ENCODE results near the gene EIF3D. TPM values are rescaled to one million over a fixed set of nuclear protein-coding genes. Genes with fewer than 3 reads are reported as not detected.
"Not testable (repeated sequence)": the region's sequence is repeated elsewhere in the genome, so short reads cannot be mapped to it uniquely, and the experiment has no call there.

Gene EIF3D
- total RNA-seq, 1 experiment from 2014 or later = 706 TPM

GRCh38 chr22:36554098-36554497, 25.1 kb upstream of the EIF3D start:
- in situ Hi-C loops (cut with HindIII; ENCODE audit: low pct_unique_long_range_greater_than_20kb, low sequenced_read_pairs) = no loop called here

GRCh38 chr22:36552289-36552688, 23.3 kb upstream of the EIF3D start:
- in situ Hi-C loops (cut with HindIII; ENCODE audit: low pct_unique_long_range_greater_than_20kb, low sequenced_read_pairs) = no loop called here
- DNase-seq (ENCODE audit: low read depth) = no peak

More at GRCh38 chr22:36554098-36554497, 25.1 kb upstream of the EIF3D start:
- peak; percentile 41 for DNase-seq (ENCODE audit: low read depth)

- no peak for DNase-seq (ENCODE audit: low read depth)
- in situ Hi-C loops (cut with HindIII; ENCODE audit: low pct_unique_long_range_greater_than_20kb, low sequenced_read_pairs) = no loop called here
Measured at GRCh38 chr22:36550701-36551495, 21.9 kb upstream of the EIF3D start.

GRCh38 chr22:36549033-36549432, 20.1 kb upstream of the EIF3D start:
- in situ Hi-C loops (cut with HindIII; ENCODE audit: low pct_unique_long_range_greater_than_20kb, low sequenced_read_pairs) = loop anchor here (10.0 kb wide), 1 partner anchor 226 kb away; the partner anchor contains the start of gene IFT27
- no peak for DNase-seq (ENCODE audit: low read depth)

- in situ Hi-C loops (cut with HindIII; ENCODE audit: low pct_unique_long_range_greater_than_20kb, low sequenced_read_pairs) = loop anchor here (10.0 kb wide), 1 partner anchor 226 kb away; the partner anchor contains the start of gene IFT27
- DNase-seq (ENCODE audit: low read depth) = no peak
Measured at GRCh38 chr22:36548606-36549005, 19.6 kb upstream of the EIF3D start.

GRCh38 chr22:36546932-36547331, 18.0 kb upstream of the EIF3D start:
- in situ Hi-C loops (cut with HindIII; ENCODE audit: low pct_unique_long_range_greater_than_20kb, low sequenced_read_pairs) = loop anchor here (10.0 kb wide), 1 partner anchor 228 kb away; the partner anchor contains the start of gene IFT27
- DNase-seq (ENCODE audit: low read depth) = peak; percentile 84

- in situ Hi-C loops (cut with HindIII; ENCODE audit: low pct_unique_long_range_greater_than_20kb, low sequenced_read_pairs) = loop anchor here (10.0 kb wide), 1 partner anchor 229 kb away; the partner anchor contains the start of gene IFT27
Measured at GRCh38 chr22:36546092-36546804, 17.3 kb upstream of the EIF3D start.

GRCh38 chr22:36544107-36544620, 15.2 kb upstream of the EIF3D start:
- in situ Hi-C loops (cut with HindIII; ENCODE audit: low pct_unique_long_range_greater_than_20kb, low sequenced_read_pairs) = loop anchor here (10.0 kb wide), 1 partner anchor 231 kb away; the partner anchor contains the start of gene IFT27
- no peak for DNase-seq (ENCODE audit: low read depth)

More at GRCh38 chr22:36546092-36546804, 17.3 kb upstream of the EIF3D start:
- DNase-seq (ENCODE audit: low read depth) = peak; percentile 61

- DNase-seq (ENCODE audit: low read depth) = peak; percentile 86
- in situ Hi-C loops (cut with HindIII; ENCODE audit: low pct_unique_long_range_greater_than_20kb, low sequenced_read_pairs) = loop anchor here (10.0 kb wide), 1 partner anchor 233 kb away; the partner anchor contains the start of gene IFT27
Measured at GRCh38 chr22:36541831-36542411, 13.0 kb upstream of the EIF3D start.

GRCh38 chr22:36540867-36541642, 12.1 kb upstream of the EIF3D start:
- in situ Hi-C loops (cut with HindIII; ENCODE audit: low pct_unique_long_range_greater_than_20kb, low sequenced_read_pairs) = loop anchor here (10.0 kb wide), 1 partner anchor 234 kb away; the partner anchor contains the start of gene IFT27
- peak; percentile 73 for DNase-seq (ENCODE audit: low read depth)

GRCh38 chr22:36538529-36538928, 9.6 kb upstream of the EIF3D start:
- no peak for DNase-seq (ENCODE audit: low read depth)
- in situ Hi-C loops (cut with HindIII; ENCODE audit: low pct_unique_long_range_greater_than_20kb, low sequenced_read_pairs) = no loop called here

GRCh38 chr22:36536717-36537116, 7.8 kb upstream of the EIF3D start:
- in situ Hi-C loops (cut with HindIII; ENCODE audit: low pct_unique_long_range_greater_than_20kb, low sequenced_read_pairs) = no loop called here
- no peak for DNase-seq (ENCODE audit: low read depth)

GRCh38 chr22:36533320-36533719, 4.4 kb upstream of the EIF3D start:
- DNase-seq (ENCODE audit: low read depth); in situ Hi-C loops (cut with HindIII; ENCODE audit: low pct_unique_long_range_greater_than_20kb, low sequenced_read_pairs): not testable (repeated sequence)

GRCh38 chr22:36532466-36532865, 3.5 kb upstream of the EIF3D start:
- no peak for DNase-seq (ENCODE audit: low read depth)
- in situ Hi-C loops (cut with HindIII; ENCODE audit: low pct_unique_long_range_greater_than_20kb, low sequenced_read_pairs) = no loop called here

GRCh38 chr22:36528341-36528740, 625 bp downstream of the EIF3D start:
- no peak for DNase-seq (ENCODE audit: low read depth)
- in situ Hi-C loops (cut with HindIII; ENCODE audit: low pct_unique_long_range_greater_than_20kb, low sequenced_read_pairs) = no loop called here

GRCh38 chr22:36522662-36523061, 6.3 kb downstream of the EIF3D start:
- in situ Hi-C loops (cut with HindIII; ENCODE audit: low pct_unique_long_range_greater_than_20kb, low sequenced_read_pairs) = no loop called here
- DNase-seq (ENCODE audit: low read depth) = no peak

- in situ Hi-C loops (cut with HindIII; ENCODE audit: low pct_unique_long_range_greater_than_20kb, low sequenced_read_pairs) = no loop called here
- no peak for DNase-seq (ENCODE audit: low read depth)
Measured at GRCh38 chr22:36520423-36520822, 8.5 kb downstream of the EIF3D start.

- DNase-seq (ENCODE audit: low read depth); in situ Hi-C loops (cut with HindIII; ENCODE audit: low pct_unique_long_range_greater_than_20kb, low sequenced_read_pairs): not testable (repeated sequence)
Measured at GRCh38 chr22:36519906-36520305, 9.1 kb downstream of the EIF3D start.
